Activated T-cell treated with anti-CD3 and anti-CD28 coated beads, Interleukin-2, amount 50 U/mL, for 1 hour (primary cell): ENCODE measurements around the gene SLC17A8.
"Not testable (repeated sequence)": the region's sequence is repeated elsewhere in the genome, so short reads cannot be mapped to it uniquely, and the experiment has no call there.

ENCODE experiments used
- DNase-seq: peaks from one replicate; pipeline ENCODE4 v3.0.0-alpha.2; 2020

Gene SLC17A8

GRCh38 chr12:100356644-100357223 lies at the start of gene SLC17A8:
Gene SLC17A8 (plus strand): TSS chr12:100357074. CDS start chr12:100357392, 318 bp downstream.
- no peak for DNase-seq

- not testable (repeated sequence) for DNase-seq
Measured at GRCh38 chr12:100308138-100308537, 48.7 kb upstream of the SLC17A8 start.

- DNase-seq = no peak
Measured at GRCh38 chr12:100311317-100311716, 45.6 kb upstream of the SLC17A8 start.

GRCh38 chr12:100317371-100317770 lies 39.5 kb upstream of the SLC17A8 start:
- no peak for DNase-seq

GRCh38 chr12:100324498-100324897 lies 32.4 kb upstream of the SLC17A8 start:
- DNase-seq = no peak

- no peak for DNase-seq
Measured at GRCh38 chr12:100326208-100326607, 30.7 kb upstream of the SLC17A8 start.

- no peak for DNase-seq
Measured at GRCh38 chr12:100329800-100330199, 27.1 kb upstream of the SLC17A8 start.

GRCh38 chr12:100331871-100332270 lies 25.0 kb upstream of the SLC17A8 start:
- DNase-seq = no peak

GRCh38 chr12:100332852-100333251 lies 24.0 kb upstream of the SLC17A8 start:
- DNase-seq = no peak

GRCh38 chr12:100337299-100337698 lies 19.6 kb upstream of the SLC17A8 start:
- DNase-seq = no peak

- DNase-seq = no peak
Measured at GRCh38 chr12:100337727-100338126, 19.1 kb upstream of the SLC17A8 start.

GRCh38 chr12:100339071-100339470 lies 17.8 kb upstream of the SLC17A8 start:
- DNase-seq = no peak

GRCh38 chr12:100342897-100343296 lies 14.0 kb upstream of the SLC17A8 start:
- DNase-seq = not testable (repeated sequence)

- DNase-seq = not testable (repeated sequence)
Measured at GRCh38 chr12:100344351-100344750, 12.5 kb upstream of the SLC17A8 start.

GRCh38 chr12:100345020-100345767 lies 11.7 kb upstream of the SLC17A8 start:
- DNase-seq = no peak

GRCh38 chr12:100346660-100347059 lies 10.2 kb upstream of the SLC17A8 start:
- no peak for DNase-seq

- DNase-seq = no peak
Measured at GRCh38 chr12:100348657-100349454, 8.0 kb upstream of the SLC17A8 start.

- DNase-seq = no peak
Measured at GRCh38 chr12:100359248-100359647, 2.4 kb downstream of the SLC17A8 start.

- DNase-seq = no peak
Measured at GRCh38 chr12:100359822-100360221, 2.9 kb downstream of the SLC17A8 start.

- DNase-seq = no peak
Measured at GRCh38 chr12:100360450-100360849, 3.6 kb downstream of the SLC17A8 start.

GRCh38 chr12:100364324-100364723 lies 7.5 kb downstream of the SLC17A8 start:
- DNase-seq = no peak

GRCh38 chr12:100365411-100365810 lies 8.5 kb downstream of the SLC17A8 start:
- DNase-seq = no peak

GRCh38 chr12:100368066-100368465 lies 11.2 kb downstream of the SLC17A8 start:
- DNase-seq = no peak

- no peak for DNase-seq
Measured at GRCh38 chr12:100371146-100371545, 14.3 kb downstream of the SLC17A8 start.
